CD14-positive monocyte (primary cell): ENCODE results near the gene RSPH1. TPM values are rescaled to one million over a fixed set of nuclear protein-coding genes. Genes with fewer than 3 reads are reported as not detected.

Experiments used
- DNase-seq, 3 donors: peaks; one replicate each; pipeline ENCODE4 v3.0.0-alpha.2; 2011 to 2022
- H2AFZ ChIP-seq: 2 replicates; pipeline ENCODE4 v1.6.0; 2012; ENCODE audit warnings: mild to moderate bottlenecking, low read depth, low read length, inconsistent platforms; ENCODE audit not compliant: insufficient read depth, poor library complexity, severe bottlenecking
- H3K27ac ChIP-seq, 2 donors: 1 replicate in 1 of 2; 2 replicates in 1 of 2; pipeline ENCODE4 v1.5.1; 2012 to 2013; ENCODE audit warnings: low read length in 2 of 2, control low read depth in 1 of 2, inconsistent platforms in 1 of 2, low read depth in 1 of 2, mild to moderate bottlenecking in 1 of 2
- H3K27me3 ChIP-seq, 2 donors: one replicate each; pipeline versions ENCODE4 v1.6.0 to v1.6.1; 2011 to 2013; ENCODE audit warnings: low read length in 2 of 2; ENCODE audit not compliant: control insufficient read depth in 2 of 2, insufficient read depth in 2 of 2
- H3K36me3 ChIP-seq, 2 donors: replicated peaks in 1 of 2; 1 replicate in 1 of 2; 2 replicates in 1 of 2; pipeline versions ENCODE4 v1.5.1 to v1.6.1; 2012 to 2013; ENCODE audit warnings: low read length in 2 of 2, control low read depth in 1 of 2, inconsistent platforms in 1 of 2, mild to moderate bottlenecking in 1 of 2; ENCODE audit not compliant: insufficient read depth in 2 of 2, control insufficient read depth in 1 of 2
- H3K4me1 ChIP-seq, 2 donors: 1 replicate in 1 of 2; 2 replicates in 1 of 2; pipeline versions ENCODE4 v1.5.1 to v1.6.1; 2012 to 2013; ENCODE audit warnings: low read length in 2 of 2, control low read depth in 1 of 2, inconsistent platforms in 1 of 2, mild to moderate bottlenecking in 1 of 2, moderate library complexity in 1 of 2; ENCODE audit not compliant: insufficient read depth in 2 of 2, control insufficient read depth in 1 of 2
- H3K4me2 ChIP-seq: replicated peaks from 2 replicates; pipeline ENCODE3; 2012; ENCODE audit warnings: low read length, moderate library complexity, mild to moderate bottlenecking; ENCODE audit not compliant: poor library complexity, severe bottlenecking; ENCODE audit errors: extremely low read depth
- H3K4me3 ChIP-seq, 3 experiments: fragments of 200-600 bp in 1 of 3; sonication (generic) in 1 of 3; replicated peaks in 1 of 3; 1 replicate in 2 of 3; 2 replicates in 1 of 3; pipeline ENCODE4 v1.5.1; 2011 to 2013; ENCODE audit warnings: low read length in 3 of 3, mild to moderate bottlenecking in 3 of 3, control low read depth in 2 of 3, low read depth in 2 of 3, inconsistent platforms in 1 of 3, moderate library complexity in 1 of 3
- H3K79me2 ChIP-seq: 2 replicates; pipeline ENCODE4 v1.6.0; 2012; ENCODE audit warnings: mild to moderate bottlenecking, control low read depth, inconsistent platforms, low read length, moderate library complexity; ENCODE audit not compliant: insufficient read depth
- H3K9ac ChIP-seq: 2 replicates; pipeline ENCODE4 v1.6.0; 2017; ENCODE audit warnings: low read length, mild to moderate bottlenecking; ENCODE audit not compliant: insufficient read depth, poor library complexity, severe bottlenecking
- H3K9me3 ChIP-seq, 2 donors: replicated peaks in 1 of 2; 1 replicate in 1 of 2; 2 replicates in 1 of 2; pipeline versions ENCODE4 v1.5.1 to v1.6.1; 2012 to 2013; ENCODE audit warnings: low read length in 2 of 2, control low read depth in 1 of 2; ENCODE audit not compliant: control insufficient read depth in 1 of 2, insufficient read depth in 1 of 2
- H4K20me1 ChIP-seq: 2 replicates; pipeline ENCODE4 v1.6.0; 2012; ENCODE audit warnings: mild to moderate bottlenecking, low read length, control low read depth, moderate library complexity; ENCODE audit not compliant: insufficient read depth
- H3K27ac Mint-ChIP-seq, 7 donors: one replicate each; pipeline ENCODE4 v1.8.0; 2020; ENCODE audit warnings: mild to moderate bottlenecking in 7 of 7, mixed read lengths in 7 of 7, moderate library complexity in 6 of 7, inconsistent platforms in 2 of 7
- H3K27me3 Mint-ChIP-seq, 3 donors: one replicate each; pipeline ENCODE4 v1.8.0; 2021 to 2022; ENCODE audit warnings: low read depth in 3 of 3, mild to moderate bottlenecking in 3 of 3, mixed read lengths in 3 of 3, moderate library complexity in 3 of 3, inconsistent platforms in 1 of 3
- H3K36me3 Mint-ChIP-seq, 2 donors: one replicate each; pipeline ENCODE4 v1.8.0; 2020; ENCODE audit warnings: mixed read lengths in 2 of 2, inconsistent platforms in 1 of 2, mild to moderate bottlenecking in 1 of 2
- H3K4me1 Mint-ChIP-seq: one replicate; pipeline ENCODE4 v1.8.0; 2020; ENCODE audit warnings: mild to moderate bottlenecking, mixed read lengths
- H3K4me3 Mint-ChIP-seq, 2 donors: one replicate each; pipeline ENCODE4 v1.8.0; 2020; ENCODE audit warnings: mild to moderate bottlenecking in 2 of 2, mixed read lengths in 2 of 2, moderate library complexity in 1 of 2
- H3K9me3 Mint-ChIP-seq, 7 donors: one replicate each; pipeline ENCODE4 v1.8.0; 2020 to 2022; ENCODE audit warnings: mixed read lengths in 7 of 7, mild to moderate bottlenecking in 6 of 7, moderate library complexity in 6 of 7, inconsistent platforms in 2 of 7
- WGBS: methylation state at CpG from one replicate; pipeline ENCODE4 v1.1.5; 2013; ENCODE audit warnings: missing lambda C conversion rate; ENCODE audit not compliant: insufficient coverage; 5-methylcytosine and 5-hydroxymethylcytosine counted together
- intact Hi-C, 2 donors: fragments of 100-400 bp; cut with micrococcal nuclease; formaldehyde crosslinking; loops; one replicate each; pipeline versions ENCODE4 v1.15.0 to v1.15.1; 2023
- polyA plus RNA-seq, 3 donors: library from polyadenylated mRNA; depleted of rRNA in 1 of 3; unstranded in 2 of 3; stranded (reverse) in 1 of 3; fragments of 300-500 nt in 2 of 3; fragments of >200 nt in 1 of 3; fragmentation: Illumina TruSeq in 2 of 3; gene quantifications; 1 replicate in 2 of 3; 2 replicates in 1 of 3; pipeline ENCODE4 v1.2.3, GENCODE V29; 2012 to 2021
- TF ChIP-seq, protein P1 (sequence below): fragments of 200-600 bp; IDR thresholded peaks from one replicate; pipeline ENCODE4 v1.8.0; 2022; ENCODE audit warnings: antibody characterized with exemption, mild to moderate bottlenecking

Gene RSPH1
- polyA plus RNA-seq, 3 donors, result 0.03 TPM; not detected in 2

GRCh38 chr21:42455196-42455595 is 40.8 kb downstream of the RSPH1 start:
- Mint-ChIP-seq H3K36me3 (no peaks in the 10 kb centered on the region), H3K9me3 (peaks cover 0 to 5% (median 0%) of the 10 kb centered on the region in 7 donors), H3K27me3 (peaks cover 0 to 8% (median 3%) of the 10 kb centered on the region in 3 donors), H3K4me3 (no peak overlapping the region), H3K4me1 (peaks cover 2% of the 10 kb centered on the region), H3K27ac (no peak overlapping the region)
- Histone ChIP-seq H3K79me2 (no peaks in the 10 kb centered on the region), H4K20me1 (no peaks in the 10 kb centered on the region), H3K36me3 (no peaks in the 10 kb centered on the region), H2AFZ (no peak overlapping the region), H3K4me2 (no peak overlapping the region), H3K4me1 (peaks cover 4 to 5% of the 10 kb centered on the region in 2 donors), H3K27me3 (no peaks in the 10 kb centered on the region), H3K4me3 (no peak overlapping the region), H3K27ac (no peak overlapping the region), H3K9me3 (no peaks in the 10 kb centered on the region), H3K9ac (no peak overlapping the region)
- TF ChIP-seq, protein P1, sequence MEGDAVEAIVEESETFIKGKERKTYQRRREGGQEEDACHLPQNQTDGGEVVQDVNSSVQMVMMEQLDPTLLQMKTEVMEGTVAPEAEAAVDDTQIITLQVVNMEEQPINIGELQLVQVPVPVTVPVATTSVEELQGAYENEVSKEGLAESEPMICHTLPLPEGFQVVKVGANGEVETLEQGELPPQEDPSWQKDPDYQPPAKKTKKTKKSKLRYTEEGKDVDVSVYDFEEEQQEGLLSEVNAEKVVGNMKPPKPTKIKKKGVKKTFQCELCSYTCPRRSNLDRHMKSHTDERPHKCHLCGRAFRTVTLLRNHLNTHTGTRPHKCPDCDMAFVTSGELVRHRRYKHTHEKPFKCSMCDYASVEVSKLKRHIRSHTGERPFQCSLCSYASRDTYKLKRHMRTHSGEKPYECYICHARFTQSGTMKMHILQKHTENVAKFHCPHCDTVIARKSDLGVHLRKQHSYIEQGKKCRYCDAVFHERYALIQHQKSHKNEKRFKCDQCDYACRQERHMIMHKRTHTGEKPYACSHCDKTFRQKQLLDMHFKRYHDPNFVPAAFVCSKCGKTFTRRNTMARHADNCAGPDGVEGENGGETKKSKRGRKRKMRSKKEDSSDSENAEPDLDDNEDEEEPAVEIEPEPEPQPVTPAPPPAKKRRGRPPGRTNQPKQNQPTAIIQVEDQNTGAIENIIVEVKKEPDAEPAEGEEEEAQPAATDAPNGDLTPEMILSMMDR, result no peak
- intact Hi-C loops, result no loop called here
- WGBS, result 78% methylated on average over 8 of the region's 9 CpGs
- peak in 1 of 3 donors; percentile 20 for DNase-seq

GRCh38 chr21:42454786-42455185 is 41.2 kb downstream of the RSPH1 start:
- no peaks in the 10 kb centered on the region for H3K36me3 Mint-ChIP-seq

More at GRCh38 chr21:42454786-42455185, 41.2 kb downstream of the RSPH1 start:
- Histone ChIP-seq H2AFZ (no peak overlapping the region), H3K4me1 (peaks cover 5 to 6% of the 10 kb centered on the region in 2 donors), H3K27me3 (no peaks in the 10 kb centered on the region), H3K79me2 (no peaks in the 10 kb centered on the region), H3K4me3 (no peak overlapping the region), H3K4me2 (no peak overlapping the region), H4K20me1 (no peaks in the 10 kb centered on the region), H3K9ac (no peak overlapping the region), H3K9me3 (no peaks in the 10 kb centered on the region), H3K36me3 (no peaks in the 10 kb centered on the region), H3K27ac (no peak overlapping the region)
- intact Hi-C loops, result no loop called here
- DNase-seq, result no peak
- H3K4me3 Mint-ChIP-seq, result no peak overlapping the region
- peaks cover 5% of the 10 kb centered on the region for H3K4me1 Mint-ChIP-seq
- WGBS, result no CpG with 5 or more reads among the region's 9 CpGs
- H3K27ac Mint-ChIP-seq, result no peak overlapping the region
- H3K27me3 Mint-ChIP-seq, result peaks cover 0 to 9% (median 4%) of the 10 kb centered on the region in 3 donors
- TF ChIP-seq, protein P1, result no peak
- H3K9me3 Mint-ChIP-seq, result peaks cover 0 to 6% (median 0%) of the 10 kb centered on the region in 7 donors
